CD4-positive, alpha-beta T cell treated with Interleukin-6 for 4 hours (primary cell): ENCODE measurements around the gene EXT2.

Experiments
- DNase-seq: peaks from one replicate; pipeline ENCODE4 v3.0.0-alpha.2; 2020; ENCODE audit warnings: mixed read lengths

Gene EXT2

GRCh38 chr11:44269369-44270351, 174.2 kb downstream of the EXT2 start:
- DNase-seq: no peak

GRCh38 chr11:44270403-44271273, 175.2 kb downstream of the EXT2 start:
- DNase-seq: no peak

DNA sequence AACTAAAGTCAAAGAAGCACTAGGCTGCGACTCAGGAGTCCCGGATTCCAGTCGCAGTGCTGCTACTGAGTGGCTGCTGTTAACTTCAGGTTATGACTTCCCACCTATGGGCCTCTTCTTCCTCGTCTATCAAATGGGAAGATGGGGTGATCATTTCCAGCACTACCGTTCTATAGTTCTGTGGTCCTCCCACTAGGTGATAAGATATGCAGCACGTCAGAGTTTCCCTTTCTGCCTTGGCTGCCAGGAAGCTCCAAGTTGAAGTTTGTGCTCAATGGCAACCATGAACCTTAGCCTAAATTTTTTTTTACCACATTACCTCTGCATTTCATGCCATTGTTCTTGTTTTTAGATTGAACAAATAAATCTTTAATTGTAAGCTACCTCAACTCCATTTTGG, 175.8 kb downstream of the EXT2 start:
- DNase-seq: no peak

- DNase-seq: no peak
Observed at GRCh38 chr11:44274404-44274803, 178.9 kb downstream of the EXT2 start.

DNA sequence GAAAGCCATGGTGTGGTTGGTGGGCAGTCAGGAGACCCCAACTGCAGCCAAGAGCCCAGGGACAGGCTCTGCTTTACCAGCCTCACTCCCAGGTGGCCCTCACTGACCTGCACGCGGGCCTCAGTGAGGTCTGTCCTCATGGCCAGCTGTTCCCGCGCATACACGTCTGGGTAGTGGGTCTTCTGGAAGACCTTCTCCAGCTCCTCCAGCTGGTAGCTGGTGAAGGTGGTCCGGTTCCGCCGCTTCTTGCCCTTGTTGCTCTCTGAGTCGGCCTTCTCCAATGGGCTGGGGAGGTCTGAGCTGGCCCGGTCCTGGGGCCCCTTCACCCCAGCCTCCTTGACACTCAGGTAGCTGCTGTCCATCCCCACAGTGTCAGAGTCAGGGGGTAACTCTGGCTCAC, 179.8 kb downstream of the EXT2 start:
- DNase-seq: no peak

- DNase-seq: no peak
Observed at GRCh38 chr11:44275961-44276550, 180.6 kb downstream of the EXT2 start.

- DNase-seq: no peak
Observed at GRCh38 chr11:44277196-44278090, 182.0 kb downstream of the EXT2 start.

GRCh38 chr11:44279483-44279882, 184.0 kb downstream of the EXT2 start:
- DNase-seq: no peak

GRCh38 chr11:44280257-44280656, 184.8 kb downstream of the EXT2 start:
- DNase-seq: no peak

DNA sequence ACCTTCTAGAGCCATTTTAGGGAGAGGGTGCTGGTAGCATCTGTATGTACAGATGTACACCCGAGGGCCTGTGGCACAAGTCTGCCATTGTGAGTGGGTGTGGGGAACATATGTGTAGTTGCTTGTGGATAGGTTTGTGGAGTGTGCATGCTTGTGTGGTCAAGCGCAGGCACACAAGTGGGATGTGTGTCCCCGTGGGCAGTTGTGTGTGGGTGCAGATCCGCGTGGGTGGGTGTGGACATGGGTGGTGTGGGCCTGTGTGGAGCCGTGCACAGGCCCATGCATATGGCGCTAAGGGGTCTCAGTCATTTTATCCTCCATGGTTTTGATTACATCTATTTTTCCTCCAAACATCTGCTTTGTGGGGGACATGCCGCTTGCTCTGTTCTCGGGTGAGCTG, 185.7 kb downstream of the EXT2 start:
- DNase-seq: no peak

- DNase-seq: no peak
Observed at GRCh38 chr11:44282620-44283019, 187.1 kb downstream of the EXT2 start.

DNA sequence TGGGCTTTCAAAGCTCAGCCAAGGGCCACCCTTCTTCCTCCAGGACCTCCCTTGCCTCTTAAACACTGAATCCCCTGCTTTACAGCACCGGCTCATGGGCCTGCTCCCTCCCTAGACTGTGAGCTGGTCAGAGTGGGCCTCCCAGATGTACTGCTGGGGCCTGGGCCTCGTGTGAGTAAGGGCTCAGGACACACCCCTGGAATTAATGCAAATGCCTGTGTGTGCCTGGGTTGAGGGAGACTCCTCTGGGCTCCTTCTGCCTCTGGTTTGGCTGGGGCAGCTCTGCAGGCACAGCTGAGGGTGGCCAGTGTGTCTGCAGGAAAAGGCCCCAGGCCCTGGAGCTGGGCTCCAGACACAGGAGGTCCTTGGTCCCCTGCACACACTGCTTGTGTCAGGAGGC, 190.3 kb downstream of the EXT2 start:
- DNase-seq: no peak

DNA sequence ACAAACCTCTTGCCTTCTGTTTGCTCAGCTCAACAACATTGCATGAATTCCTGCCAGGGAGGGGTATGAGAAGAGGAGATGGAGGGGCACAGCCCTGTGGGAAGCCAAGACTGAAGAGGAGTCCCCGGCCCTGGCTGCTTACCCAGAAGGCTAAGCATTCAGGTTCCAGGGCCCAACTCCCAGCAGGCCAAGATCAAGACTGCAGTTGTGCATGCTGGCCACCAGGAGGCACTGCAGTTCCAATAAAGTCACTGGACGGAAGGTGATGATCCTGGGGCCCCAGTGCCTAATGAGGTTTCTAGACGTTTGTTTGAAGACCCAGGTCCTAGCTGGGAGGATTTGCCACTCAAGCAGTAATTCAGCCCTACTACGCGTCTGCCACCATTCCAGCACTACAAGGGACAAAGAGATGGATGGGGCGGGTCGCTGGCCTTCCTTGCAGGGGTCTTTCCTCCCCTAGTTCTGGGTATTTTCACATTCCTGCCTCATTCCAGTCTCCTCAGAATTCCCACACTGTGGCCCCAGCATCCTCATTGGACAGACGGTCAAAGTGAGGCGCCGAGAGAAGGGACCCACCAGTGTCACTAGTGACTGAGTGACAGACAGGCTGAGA, 190.9 kb downstream of the EXT2 start:
- DNase-seq: peak; percentile 61

GRCh38 chr11:44286911-44287310, 191.4 kb downstream of the EXT2 start:
- no peak for DNase-seq

- DNase-seq: no peak
Observed at GRCh38 chr11:44288133-44288526, 192.7 kb downstream of the EXT2 start.

DNA sequence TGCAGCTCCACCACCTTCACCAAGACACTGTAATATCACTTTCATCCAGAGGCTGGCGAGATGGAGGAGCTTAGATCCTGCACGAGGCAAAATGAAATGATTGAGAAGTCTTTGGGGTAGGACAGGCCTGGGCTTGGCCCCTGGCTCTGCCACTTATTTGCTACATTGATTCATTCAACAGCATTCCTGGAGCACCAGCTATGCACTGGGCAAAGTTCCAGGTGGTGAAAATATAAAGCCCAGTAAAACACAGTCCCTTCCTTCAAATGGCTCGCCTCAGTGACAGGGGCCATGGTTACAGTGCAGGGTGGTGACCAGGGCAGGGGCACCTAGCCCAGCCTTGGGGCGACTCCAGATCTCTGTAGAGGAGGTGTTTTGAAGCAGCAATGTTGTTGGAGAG, 194.7 kb downstream of the EXT2 start:
- no peak for DNase-seq
